ENCODE data around the gene SPTA1. TPM values are rescaled to one million over a fixed set of nuclear protein-coding genes. Genes with fewer than 3 reads are reported as not detected.

Gene SPTA1
- total and polyA plus RNA-seq, 2 donors = 0.06 to 3.9 TPM

DNA sequence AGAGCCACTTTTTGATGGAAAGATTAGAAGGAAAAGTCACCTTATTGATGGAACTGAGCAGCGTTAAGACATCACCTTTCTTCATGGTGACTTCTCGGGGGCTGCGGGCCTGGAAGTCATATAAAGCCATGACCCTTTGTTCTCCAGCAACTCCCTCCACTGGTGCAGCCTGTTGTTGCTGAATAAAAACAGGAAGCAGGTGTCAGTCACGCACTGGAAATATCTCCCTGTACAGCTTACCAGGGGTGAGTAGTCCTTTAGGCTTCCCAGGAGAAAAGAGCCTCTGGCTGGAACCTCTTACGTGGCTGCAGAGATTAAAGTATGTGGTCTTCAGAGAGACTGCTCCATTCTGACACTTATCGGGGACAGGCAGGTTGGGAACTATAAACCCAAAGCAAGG, 31.9 kb downstream of the SPTA1 start:
- Histone ChIP-seq H3K4me1 (ENCODE audit: insufficient read depth) (no peaks in the 10 kb centered on the region), H3K27ac (ENCODE audit: low read depth) (no peak overlapping the region), H3K4me3 (ENCODE audit: low read depth, low read length) (no peak overlapping the region), H3K36me3 (ENCODE audit: insufficient read depth) (no peaks in the 10 kb centered on the region)
- WGBS = 70% methylated on average over 6 of the region's 6 CpGs
- no peak for DNase-seq (ENCODE audit: extremely low spot score)

DNA sequence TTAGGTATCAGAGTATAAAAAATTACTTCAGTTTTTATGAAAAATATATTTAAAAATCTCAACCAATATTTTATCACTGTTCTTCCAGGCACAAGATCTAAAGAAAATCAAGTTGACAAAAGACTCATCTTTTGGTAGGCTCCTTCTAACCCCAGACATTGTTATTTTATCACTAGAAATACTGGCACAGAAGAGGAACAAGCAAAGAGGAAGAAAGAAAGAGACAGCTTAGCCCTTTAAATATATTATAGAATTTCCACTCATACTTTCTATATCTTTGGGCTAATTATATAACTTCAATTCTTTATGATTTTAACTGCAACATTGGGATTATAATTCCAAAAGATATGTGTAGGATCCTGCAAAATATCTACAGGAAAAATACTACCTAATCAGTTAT, 32.4 kb downstream of the SPTA1 start:
- Histone ChIP-seq H3K36me3 (ENCODE audit: insufficient read depth) (no peaks in the 10 kb centered on the region), H3K27ac (ENCODE audit: low read depth) (no peak overlapping the region), H3K4me3 (ENCODE audit: low read depth, low read length) (no peak overlapping the region), H3K4me1 (ENCODE audit: insufficient read depth) (no peaks in the 10 kb centered on the region)
- DNase-seq (ENCODE audit: extremely low spot score) = no peak

DNA sequence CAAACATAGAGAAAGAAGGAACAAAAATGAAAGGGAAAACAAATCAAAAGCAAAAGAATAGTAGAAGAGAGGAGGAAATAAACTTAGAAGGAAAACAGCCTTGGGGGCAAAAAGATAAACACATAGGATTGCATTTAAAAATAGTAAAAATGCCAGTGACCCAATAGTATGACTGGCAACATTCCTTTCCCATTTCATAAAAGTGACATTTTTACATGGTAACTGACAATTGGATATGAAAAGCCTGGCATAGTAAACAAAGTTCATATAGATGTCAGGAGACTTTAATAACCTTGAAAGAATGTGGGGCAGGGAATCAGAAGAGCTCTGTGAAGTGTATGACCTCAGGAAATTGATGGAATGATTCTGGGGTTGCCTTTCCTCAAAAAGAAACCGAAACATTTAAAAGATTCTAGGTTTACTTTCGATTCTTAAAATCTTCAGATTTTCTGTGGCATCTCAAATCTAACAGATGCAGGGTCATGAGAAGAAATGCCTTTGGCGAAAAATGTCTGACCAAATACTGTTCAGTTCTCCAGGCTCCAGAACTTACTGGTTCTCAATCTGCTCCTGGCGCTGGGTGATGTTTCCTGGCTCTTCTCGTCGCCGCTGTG, 33.7 kb downstream of the SPTA1 start:
- no peaks in the 10 kb centered on the region for H3K36me3 ChIP-seq (ENCODE audit: insufficient read depth)
- no peaks in the 10 kb centered on the region for H3K4me1 ChIP-seq (ENCODE audit: insufficient read depth)
- 87% methylated on average over 7 of the region's 7 CpGs for WGBS
- no peak overlapping the region for H3K4me3 ChIP-seq (ENCODE audit: low read depth, low read length)
- H3K27ac ChIP-seq (ENCODE audit: low read depth) = no peak overlapping the region
- DNase-seq (ENCODE audit: extremely low spot score) = no peak

DNA sequence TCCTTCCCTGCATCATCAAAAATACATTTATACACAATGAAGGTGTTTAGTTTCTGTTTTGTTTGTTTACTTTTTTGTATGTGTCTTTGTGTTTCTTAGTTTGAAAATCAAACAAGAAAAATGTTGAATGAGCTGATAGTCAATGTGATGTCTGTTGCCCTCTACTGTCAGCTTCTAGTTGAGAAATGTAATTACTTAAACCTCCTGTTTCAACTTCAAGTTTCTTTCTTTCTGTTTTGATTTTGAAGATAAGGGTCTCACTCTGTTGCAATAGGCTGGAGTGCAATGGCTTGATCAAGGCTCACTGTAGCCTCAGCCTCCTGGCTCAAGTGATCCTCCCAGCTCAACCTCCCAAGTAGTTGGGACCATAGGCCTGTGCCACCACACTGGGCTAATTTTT, 37.5 kb downstream of the SPTA1 start:
- H3K4me1 ChIP-seq (ENCODE audit: insufficient read depth) = no peaks in the 10 kb centered on the region
- H3K36me3 ChIP-seq (ENCODE audit: insufficient read depth) = no peaks in the 10 kb centered on the region
- H3K27ac ChIP-seq (ENCODE audit: low read depth) = no peak overlapping the region
- no peak for DNase-seq (ENCODE audit: extremely low spot score)
- no peak overlapping the region for H3K4me3 ChIP-seq (ENCODE audit: low read depth, low read length)

DNA sequence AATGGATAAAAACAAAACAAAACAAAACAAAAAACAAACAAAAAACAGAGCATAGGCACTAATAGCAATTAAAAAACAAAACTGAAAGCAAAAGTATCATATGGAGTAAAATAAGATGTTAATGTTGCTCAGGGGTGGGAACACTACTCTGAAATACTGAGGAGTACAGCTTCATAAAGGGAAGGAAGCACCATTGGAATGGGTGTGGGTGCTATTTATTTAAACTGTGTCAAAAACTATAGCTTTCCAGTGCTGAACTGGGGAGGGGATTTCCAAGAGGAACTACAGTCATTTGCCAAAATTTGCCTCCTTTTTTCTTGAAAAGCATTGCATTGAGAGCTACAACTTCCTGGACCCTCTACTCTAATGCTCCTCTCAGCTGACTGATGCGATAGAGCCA, 40.0 kb downstream of the SPTA1 start:
- Histone ChIP-seq H3K4me3 (ENCODE audit: low read depth, low read length) (no peak overlapping the region), H3K36me3 (ENCODE audit: insufficient read depth) (no peaks in the 10 kb centered on the region), H3K27ac (ENCODE audit: low read depth) (no peak overlapping the region), H3K4me1 (ENCODE audit: insufficient read depth) (no peaks in the 10 kb centered on the region)
- DNase-seq (ENCODE audit: extremely low spot score) = no peak
- WGBS = 94% methylated on average over 1 of the region's 1 CpG

DNA sequence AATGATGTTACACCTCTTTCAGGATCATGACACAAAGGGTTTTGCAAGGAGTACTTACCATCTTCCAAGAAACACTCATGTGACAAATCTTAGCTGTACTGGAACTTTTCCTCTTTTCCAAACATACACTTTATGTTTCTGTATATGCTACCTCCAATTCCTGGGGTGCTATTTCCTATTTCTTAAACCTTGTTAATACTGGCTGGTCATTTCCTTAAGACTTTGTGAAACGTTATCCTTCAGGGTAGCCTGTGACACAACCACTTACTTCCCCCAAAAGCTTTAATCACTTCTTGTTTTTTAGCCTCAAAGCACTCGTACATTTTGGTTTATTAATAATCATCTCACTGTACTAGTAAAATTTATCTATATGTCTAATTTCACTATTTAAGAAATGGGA, 42.1 kb downstream of the SPTA1 start:
- Histone ChIP-seq H3K36me3 (ENCODE audit: insufficient read depth) (no peaks in the 10 kb centered on the region), H3K27ac (ENCODE audit: low read depth) (no peak overlapping the region), H3K4me1 (ENCODE audit: insufficient read depth) (no peaks in the 10 kb centered on the region), H3K4me3 (ENCODE audit: low read depth, low read length) (no peak overlapping the region)
- DNase-seq (ENCODE audit: extremely low spot score) = no peak
- 56% methylated on average over 2 of the region's 2 CpGs for WGBS

DNA sequence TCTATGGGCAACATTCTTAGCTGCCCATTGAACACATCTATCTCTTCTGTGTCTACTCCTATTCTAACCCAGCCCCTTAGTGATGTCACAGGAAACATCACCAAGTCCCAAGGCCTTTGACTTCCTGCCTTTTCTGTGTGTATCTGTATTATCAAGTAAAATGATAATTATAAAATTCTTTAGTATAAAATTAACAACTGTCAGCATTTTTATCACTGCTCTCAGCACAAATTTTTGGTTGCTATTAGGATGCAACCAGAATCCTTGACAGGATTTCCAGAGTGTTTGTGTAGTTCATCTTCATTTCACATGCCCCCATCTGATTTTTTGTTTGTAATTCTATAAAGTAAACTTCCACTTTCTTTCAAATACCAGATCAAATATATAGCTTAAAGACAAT, 47.6 kb downstream of the SPTA1 start:
- no peak overlapping the region for H3K27ac ChIP-seq (ENCODE audit: low read depth)
- H3K4me3 ChIP-seq (ENCODE audit: low read depth, low read length) = no peak overlapping the region
- no peaks in the 10 kb centered on the region for H3K4me1 ChIP-seq (ENCODE audit: insufficient read depth)
- DNase-seq (ENCODE audit: extremely low spot score) = no peak
- H3K36me3 ChIP-seq (ENCODE audit: insufficient read depth) = no peaks in the 10 kb centered on the region

DNA sequence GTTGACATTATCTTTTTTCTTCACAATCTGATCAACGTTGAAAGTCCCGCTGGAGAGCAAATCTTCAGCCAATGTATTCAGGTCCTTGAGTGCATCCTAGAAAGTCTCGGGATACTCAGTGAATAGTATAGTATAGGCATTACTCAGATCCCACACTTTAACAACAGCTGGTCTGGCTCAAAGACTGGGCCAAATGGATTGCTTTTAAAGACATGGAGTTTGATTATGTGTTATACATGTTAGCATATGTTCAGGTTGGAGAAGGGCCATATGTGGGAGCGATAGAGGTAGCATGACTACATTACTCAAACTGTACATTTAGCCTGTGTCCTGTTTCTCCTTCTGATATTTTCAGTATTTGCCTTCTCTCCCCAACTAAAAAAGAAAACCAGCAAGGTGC, 48.4 kb downstream of the SPTA1 start:
- DNase-seq (ENCODE audit: extremely low spot score) = no peak
- no peak overlapping the region for H3K4me3 ChIP-seq (ENCODE audit: low read depth, low read length)
- WGBS = 70% methylated on average over 4 of the region's 4 CpGs
- no peaks in the 10 kb centered on the region for H3K36me3 ChIP-seq (ENCODE audit: insufficient read depth)
- H3K4me1 ChIP-seq (ENCODE audit: insufficient read depth) = no peaks in the 10 kb centered on the region
- no peak overlapping the region for H3K27ac ChIP-seq (ENCODE audit: low read depth)

DNA sequence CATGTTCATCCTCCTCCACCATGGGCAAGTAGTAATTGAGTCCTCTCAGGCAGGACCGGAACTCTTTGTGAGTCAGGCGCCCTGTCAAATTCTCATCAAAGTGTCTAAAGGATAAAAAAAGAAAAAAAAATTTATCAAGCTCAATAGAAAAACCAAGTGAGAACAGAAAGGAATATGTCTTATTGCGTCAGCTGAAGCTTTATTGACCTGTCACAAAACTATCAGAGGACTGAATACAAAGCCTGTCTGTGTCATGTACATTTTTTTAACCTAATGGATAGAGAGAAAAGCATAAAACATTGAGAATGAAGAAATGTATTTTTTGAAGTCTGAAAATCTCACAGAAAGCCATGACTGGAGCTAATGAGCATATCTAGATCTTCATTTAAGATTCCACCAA, 72.8 kb downstream of the SPTA1 start:
- Histone ChIP-seq H3K27ac (ENCODE audit: low read depth) (no peak overlapping the region), H3K4me1 (ENCODE audit: insufficient read depth) (no peaks in the 10 kb centered on the region), H3K36me3 (ENCODE audit: insufficient read depth) (no peaks in the 10 kb centered on the region), H3K4me3 (ENCODE audit: low read depth, low read length) (no peak overlapping the region)
- DNase-seq (ENCODE audit: extremely low spot score) = no peak
- 91% methylated on average over 3 of the region's 3 CpGs for WGBS

DNA sequence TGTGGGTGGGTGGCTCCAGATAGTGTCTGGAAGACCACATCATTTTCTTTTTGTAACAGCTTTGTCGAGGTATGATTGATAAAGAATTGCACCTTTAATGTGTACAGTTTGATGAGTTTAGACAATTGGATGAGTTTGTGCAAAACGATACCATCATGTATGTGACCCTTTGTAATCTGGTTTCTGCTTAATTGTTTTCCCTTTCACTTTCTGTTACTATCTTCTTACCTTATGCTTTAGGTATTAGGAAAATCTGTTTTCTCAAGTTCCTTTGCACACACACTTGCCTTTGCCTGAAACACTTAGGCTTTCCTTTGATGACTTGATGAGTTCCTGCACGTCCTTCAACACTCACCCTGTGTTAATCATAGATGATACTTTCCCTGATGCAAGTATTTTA, 74.6 kb downstream of the SPTA1 start:
- H3K4me3 ChIP-seq (ENCODE audit: low read depth, low read length) = no peak overlapping the region
- no peaks in the 10 kb centered on the region for H3K4me1 ChIP-seq (ENCODE audit: insufficient read depth)
- H3K36me3 ChIP-seq (ENCODE audit: insufficient read depth) = no peaks in the 10 kb centered on the region
- H3K27ac ChIP-seq (ENCODE audit: low read depth) = no peak overlapping the region
- DNase-seq (ENCODE audit: extremely low spot score) = no peak
- 66% methylated on average over 3 of the region's 3 CpGs for WGBS

DNA sequence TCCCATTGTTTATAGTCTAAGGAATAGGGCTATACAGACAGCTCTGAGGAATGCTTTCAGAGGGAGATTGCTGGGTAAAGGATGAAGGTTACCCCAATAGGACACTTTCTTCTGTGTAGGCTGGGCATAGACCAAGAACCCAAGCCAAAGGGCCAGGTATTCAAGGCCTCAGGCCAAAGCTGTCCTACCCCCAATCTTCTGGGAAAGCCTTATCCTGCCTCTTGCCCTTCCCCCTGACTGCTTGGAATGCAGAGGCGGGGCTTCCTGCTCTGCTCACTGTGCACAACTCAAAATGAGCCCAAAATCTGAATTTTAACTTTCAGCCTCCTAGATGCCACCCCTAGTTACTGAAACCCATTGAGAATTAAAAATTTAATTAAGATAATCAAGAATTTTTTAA, 79.2 kb downstream of the SPTA1 start:
- no peak overlapping the region for H3K27ac ChIP-seq (ENCODE audit: low read depth)
- no peak for DNase-seq (ENCODE audit: extremely low spot score)
- no peaks in the 10 kb centered on the region for H3K36me3 ChIP-seq (ENCODE audit: insufficient read depth)
- H3K4me3 ChIP-seq (ENCODE audit: low read depth, low read length) = no peak overlapping the region
- H3K4me1 ChIP-seq (ENCODE audit: insufficient read depth) = no peaks in the 10 kb centered on the region
- 80% methylated on average over 1 of the region's 1 CpG for WGBS

DNA sequence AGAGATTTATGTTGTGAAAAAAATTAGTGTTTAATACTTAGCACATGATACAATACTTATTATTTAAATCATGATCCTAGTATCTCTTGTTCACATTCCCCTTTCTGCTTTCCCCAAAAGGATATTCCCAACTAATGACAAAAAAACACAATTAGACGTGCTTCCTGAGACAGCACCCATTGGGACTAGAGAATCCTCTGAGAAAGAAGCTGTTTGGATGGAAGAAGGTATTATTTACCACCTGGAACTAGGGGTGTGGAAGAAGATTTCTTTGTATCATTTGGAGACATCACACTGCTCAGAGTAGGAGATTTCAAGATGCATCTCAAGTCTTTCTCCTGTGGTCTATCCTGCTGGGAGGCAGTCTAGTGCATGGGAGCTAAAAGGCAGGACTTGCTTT, 81.5 kb downstream of the SPTA1 start, which contains the start of gene OR10Z1:
OR10Z1 (plus strand) TSS at position 301 of the 400 bp plus-strand sequence. CDS start 1,171 bp downstream, outside the sequence.
- Histone ChIP-seq H3K27ac (ENCODE audit: low read depth) (no peak within 1 kb of the TSS), H3K36me3 (ENCODE audit: insufficient read depth) (no peaks in the 10 kb centered on the region), H3K4me3 (ENCODE audit: low read depth, low read length) (no peak within 1 kb of the TSS), H3K4me1 (ENCODE audit: insufficient read depth) (no peaks in the 10 kb centered on the region)
- 75% methylated on average over 1 of the region's 1 CpG for WGBS
- DNase-seq (ENCODE audit: extremely low spot score) = no peak

DNA sequence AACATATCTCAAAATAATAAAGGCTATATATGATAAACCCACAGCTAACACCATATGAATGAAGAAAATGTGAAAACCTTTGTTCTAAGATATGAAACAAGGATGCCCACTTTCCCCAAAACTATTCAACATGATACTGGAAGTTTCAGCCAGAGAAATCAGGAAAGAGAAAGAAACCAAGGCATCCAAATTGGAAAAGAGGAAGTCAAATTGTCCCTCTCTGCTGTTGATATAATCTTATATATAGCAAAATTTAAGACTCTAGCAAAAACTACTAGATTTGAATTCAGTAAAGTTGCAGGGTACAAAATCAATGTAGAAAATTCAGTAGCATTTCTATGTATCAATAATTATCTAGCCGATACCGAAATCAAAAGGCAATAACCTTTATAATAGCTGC, 85.8 kb downstream of the SPTA1 start:
- 79% methylated on average over 2 of the region's 2 CpGs for WGBS
- no peaks in the 10 kb centered on the region for H3K4me1 ChIP-seq (ENCODE audit: insufficient read depth)
- DNase-seq (ENCODE audit: extremely low spot score) = no peak
- H3K27ac ChIP-seq (ENCODE audit: low read depth) = no peak overlapping the region
- no peaks in the 10 kb centered on the region for H3K36me3 ChIP-seq (ENCODE audit: insufficient read depth)
- no peak overlapping the region for H3K4me3 ChIP-seq (ENCODE audit: low read depth, low read length)

DNA sequence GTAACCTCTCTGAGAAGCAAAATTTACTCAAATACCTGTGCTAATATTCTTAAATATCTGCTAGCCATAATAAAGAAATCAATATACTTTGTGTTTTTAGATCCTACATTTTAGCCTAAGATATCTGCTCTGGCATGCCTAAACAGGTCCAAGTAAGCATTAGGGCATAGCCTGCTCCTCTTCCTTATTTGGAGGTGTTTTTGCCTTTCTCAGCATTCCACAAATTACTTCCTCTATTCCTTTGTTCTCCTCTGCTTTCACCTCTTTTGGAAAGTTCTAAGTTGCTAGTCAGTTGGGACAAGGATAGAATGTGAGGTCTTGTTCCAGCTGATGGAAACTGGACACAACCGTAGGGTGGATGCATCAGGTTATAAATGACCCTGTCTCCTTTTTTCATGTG, 99.6 kb downstream of the SPTA1 start:
- no peak for DNase-seq (ENCODE audit: extremely low spot score)
- Histone ChIP-seq H3K4me1 (ENCODE audit: insufficient read depth) (no peaks in the 10 kb centered on the region), H3K36me3 (ENCODE audit: insufficient read depth) (no peaks in the 10 kb centered on the region), H3K4me3 (ENCODE audit: low read depth, low read length) (no peak overlapping the region), H3K27ac (ENCODE audit: low read depth) (no peak overlapping the region)
- WGBS = 92% methylated on average over 1 of the region's 1 CpG

DNA sequence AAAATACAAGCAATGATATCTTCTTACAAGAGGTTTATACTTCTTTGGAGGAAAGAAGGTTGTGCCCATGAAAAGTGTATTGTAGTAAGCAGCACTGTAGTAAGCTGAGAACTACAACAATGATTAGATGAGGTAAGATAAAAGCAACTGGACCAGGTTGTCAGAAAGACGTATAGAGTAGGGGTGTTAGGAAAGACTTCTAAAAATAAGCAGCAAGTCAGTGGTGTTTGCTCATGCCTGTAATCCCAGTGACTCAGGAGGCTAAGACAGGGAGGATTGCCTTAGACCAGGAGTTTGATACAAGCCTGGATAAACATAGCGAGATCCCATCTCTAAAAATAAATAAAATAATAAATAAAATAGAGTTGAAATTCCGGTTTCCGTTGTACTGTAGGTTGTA, 102.6 kb downstream of the SPTA1 start:
- Histone ChIP-seq H3K36me3 (ENCODE audit: insufficient read depth) (no peaks in the 10 kb centered on the region), H3K27ac (ENCODE audit: low read depth) (no peak overlapping the region), H3K4me1 (ENCODE audit: insufficient read depth) (no peaks in the 10 kb centered on the region), H3K4me3 (ENCODE audit: low read depth, low read length) (no peak overlapping the region)
- WGBS = 64% methylated on average over 4 of the region's 4 CpGs
- DNase-seq (ENCODE audit: extremely low spot score) = no peak

Measured in urinary bladder (tissue), 4 donors.